Limb (tissue), 2 donors: Measurements from ENCODE around the gene SLC25A45.
"Not testable (repeated sequence)": the region's sequence is repeated elsewhere in the genome, so short reads cannot be mapped to it uniquely, and the experiment has no call there.

Experiments
- DNase-seq, 2 donors: peaks; one replicate each; pipeline ENCODE4 v3.0.0-alpha.2; 2016; ENCODE audit errors: extremely low spot score in 2 of 2

The SLC25A45 gene

GRCh38 chr11:65421794-65422632 is 39.6 kb upstream of the SLC25A45 start:
- DNase-seq: peak; percentile 93 to 98

GRCh38 chr11:65420979-65421793 is 38.7 kb upstream of the SLC25A45 start:
- DNase-seq: peak in 1 of 2 donors; percentile 74

GRCh38 chr11:65420506-65420905 is 38.1 kb upstream of the SLC25A45 start:
- DNase-seq: no peak

- peak; percentile 76 to 86 for DNase-seq
These were observed 37.5 kb upstream of the SLC25A45 start for GRCh38 chr11:65419772-65420481.

- DNase-seq: no peak
These were observed 37.0 kb upstream of the SLC25A45 start for GRCh38 chr11:65419460-65419771.

- peak; percentile 92 to 93 for DNase-seq
These were observed 36.4 kb upstream of the SLC25A45 start for GRCh38 chr11:65418681-65419459.

GRCh38 chr11:65418431-65418680 is 35.9 kb upstream of the SLC25A45 start:
- DNase-seq: peak in 1 of 2 donors; percentile 60

- peak in 1 of 2 donors; percentile 48 for DNase-seq
These were observed 35.4 kb upstream of the SLC25A45 start for GRCh38 chr11:65417702-65418430.

GRCh38 chr11:65416841-65417701 is 34.6 kb upstream of the SLC25A45 start:
- DNase-seq: peak in 1 of 2 donors; percentile 33

- DNase-seq: peak; percentile 84 to 94
These were observed 33.9 kb upstream of the SLC25A45 start for GRCh38 chr11:65416341-65416824.

- peak in 1 of 2 donors; percentile 29 for DNase-seq
These were observed 33.3 kb upstream of the SLC25A45 start for GRCh38 chr11:65415499-65416340.

- no peak for DNase-seq
These were observed 32.5 kb upstream of the SLC25A45 start for GRCh38 chr11:65414776-65415498.

- DNase-seq: not testable (repeated sequence)
These were observed 30.7 kb upstream of the SLC25A45 start for GRCh38 chr11:65413077-65413664.

GRCh38 chr11:65412271-65413076 is 30.0 kb upstream of the SLC25A45 start:
- no peak for DNase-seq

GRCh38 chr11:65411681-65412070 is 29.2 kb upstream of the SLC25A45 start:
- no peak for DNase-seq

GRCh38 chr11:65410936-65411680 is 28.7 kb upstream of the SLC25A45 start:
- DNase-seq: peak in 1 of 2 donors; percentile 27
